GM12801 (cell line): ENCODE measurements around the gene FOXD4L4.
"Not testable (repeated sequence)": the region's sequence is repeated elsewhere in the genome, so short reads cannot be mapped to it uniquely, and the experiment has no call there.

ENCODE experiments used
- TF ChIP-seq, protein P1 (sequence below): IDR thresholded peaks from one replicate; pipeline ENCODE4 v1.5.1; 2011; ENCODE audit warnings: control low read depth; ENCODE audit not compliant: insufficient read length; ENCODE audit errors: extremely low read depth

FOXD4L4 gene

DNA sequence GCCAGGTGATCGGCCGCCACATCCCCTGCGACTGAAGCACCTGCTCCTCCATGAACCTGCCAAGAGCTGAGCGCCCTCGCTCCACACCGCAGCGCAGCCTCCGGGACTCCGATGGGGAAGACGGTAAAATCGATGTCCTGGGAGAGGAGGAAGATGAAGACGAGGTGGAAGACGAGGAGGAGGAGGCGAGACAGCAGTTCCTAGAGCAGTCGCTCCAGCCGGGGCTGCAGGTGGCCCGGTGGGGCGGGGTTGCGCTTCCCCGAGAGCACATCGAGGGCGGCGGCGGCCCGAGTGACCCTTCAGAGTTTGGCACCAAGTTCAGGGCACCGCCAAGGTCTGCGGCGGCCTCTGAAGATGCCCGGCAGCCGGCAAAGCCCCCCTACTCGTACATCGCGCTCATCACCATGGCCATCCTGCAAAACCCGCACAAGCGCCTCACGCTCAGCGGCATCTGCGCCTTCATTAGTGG lies at the start of gene FOXD4L4:
Gene FOXD4L4 (plus strand): TSS at position 51 of the 469 bp plus-strand sequence. CDS start 0 bp downstream, at position 51.
- TF ChIP-seq, protein P1, sequence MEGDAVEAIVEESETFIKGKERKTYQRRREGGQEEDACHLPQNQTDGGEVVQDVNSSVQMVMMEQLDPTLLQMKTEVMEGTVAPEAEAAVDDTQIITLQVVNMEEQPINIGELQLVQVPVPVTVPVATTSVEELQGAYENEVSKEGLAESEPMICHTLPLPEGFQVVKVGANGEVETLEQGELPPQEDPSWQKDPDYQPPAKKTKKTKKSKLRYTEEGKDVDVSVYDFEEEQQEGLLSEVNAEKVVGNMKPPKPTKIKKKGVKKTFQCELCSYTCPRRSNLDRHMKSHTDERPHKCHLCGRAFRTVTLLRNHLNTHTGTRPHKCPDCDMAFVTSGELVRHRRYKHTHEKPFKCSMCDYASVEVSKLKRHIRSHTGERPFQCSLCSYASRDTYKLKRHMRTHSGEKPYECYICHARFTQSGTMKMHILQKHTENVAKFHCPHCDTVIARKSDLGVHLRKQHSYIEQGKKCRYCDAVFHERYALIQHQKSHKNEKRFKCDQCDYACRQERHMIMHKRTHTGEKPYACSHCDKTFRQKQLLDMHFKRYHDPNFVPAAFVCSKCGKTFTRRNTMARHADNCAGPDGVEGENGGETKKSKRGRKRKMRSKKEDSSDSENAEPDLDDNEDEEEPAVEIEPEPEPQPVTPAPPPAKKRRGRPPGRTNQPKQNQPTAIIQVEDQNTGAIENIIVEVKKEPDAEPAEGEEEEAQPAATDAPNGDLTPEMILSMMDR, result not testable (repeated sequence)
